NCI-H82 (cell line): ENCODE measurements around the gene MYH3.

ENCODE experiments used
- DNase-seq: peaks from one replicate; lab custom pipeline; 2025; lab: John Stamatoyannopoulos, UW

Gene MYH3

GRCh38 chr17:10613775-10614513 lies 43.2 kb downstream of the MYH3 start:
- DNase-seq = no peak

- no peak for DNase-seq
These were observed 44.0 kb downstream of the MYH3 start for GRCh38 chr17:10612957-10613744.

GRCh38 chr17:10610884-10611283 lies 46.2 kb downstream of the MYH3 start:
- peak; percentile 22 for DNase-seq

GRCh38 chr17:10608244-10608643 lies 48.9 kb downstream of the MYH3 start:
- DNase-seq = no peak

- DNase-seq = no peak
These were observed 51.0 kb downstream of the MYH3 start for GRCh38 chr17:10606110-10606509.

- DNase-seq = no peak
These were observed 51.8 kb downstream of the MYH3 start for GRCh38 chr17:10605221-10605783.

GRCh38 chr17:10604521-10604920 lies 52.6 kb downstream of the MYH3 start:
- no peak for DNase-seq

GRCh38 chr17:10603931-10604330 lies 53.2 kb downstream of the MYH3 start:
- DNase-seq = no peak

- DNase-seq = no peak
These were observed 56.5 kb downstream of the MYH3 start for GRCh38 chr17:10600571-10600970.

GRCh38 chr17:10598621-10599020 lies 58.5 kb downstream of the MYH3 start:
- no peak for DNase-seq

- no peak for DNase-seq
These were observed 67.5 kb downstream of the MYH3 start for GRCh38 chr17:10589553-10590145.

GRCh38 chr17:10585529-10585928 lies 71.6 kb downstream of the MYH3 start:
- no peak for DNase-seq

- DNase-seq = peak; percentile 55
These were observed 73.3 kb downstream of the MYH3 start for GRCh38 chr17:10583834-10584233.

GRCh38 chr17:10579270-10579669 lies 77.8 kb downstream of the MYH3 start:
- peak; percentile 65 for DNase-seq
